ENCODE data around the gene ATF4.

DNA sequence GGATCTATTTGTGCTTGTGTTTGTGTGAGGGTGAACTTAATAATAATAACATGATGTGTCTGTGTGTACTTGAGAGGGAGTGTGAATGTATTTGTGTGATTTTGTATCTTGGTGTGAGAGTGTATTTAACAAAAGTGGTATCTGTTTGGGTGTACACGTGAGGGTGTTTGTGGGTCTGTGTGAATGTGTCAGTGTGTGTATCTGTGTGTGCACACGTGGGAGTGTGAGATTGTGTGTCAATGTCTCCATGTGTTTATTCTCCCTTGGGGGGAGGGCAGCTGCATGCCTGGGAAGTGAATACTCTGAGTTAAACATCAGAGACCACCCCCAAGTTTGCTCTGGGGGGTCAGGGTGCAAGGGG lies 27.2 kb downstream of the ATF4 start:
- TF ChIP-seq, protein P1, sequence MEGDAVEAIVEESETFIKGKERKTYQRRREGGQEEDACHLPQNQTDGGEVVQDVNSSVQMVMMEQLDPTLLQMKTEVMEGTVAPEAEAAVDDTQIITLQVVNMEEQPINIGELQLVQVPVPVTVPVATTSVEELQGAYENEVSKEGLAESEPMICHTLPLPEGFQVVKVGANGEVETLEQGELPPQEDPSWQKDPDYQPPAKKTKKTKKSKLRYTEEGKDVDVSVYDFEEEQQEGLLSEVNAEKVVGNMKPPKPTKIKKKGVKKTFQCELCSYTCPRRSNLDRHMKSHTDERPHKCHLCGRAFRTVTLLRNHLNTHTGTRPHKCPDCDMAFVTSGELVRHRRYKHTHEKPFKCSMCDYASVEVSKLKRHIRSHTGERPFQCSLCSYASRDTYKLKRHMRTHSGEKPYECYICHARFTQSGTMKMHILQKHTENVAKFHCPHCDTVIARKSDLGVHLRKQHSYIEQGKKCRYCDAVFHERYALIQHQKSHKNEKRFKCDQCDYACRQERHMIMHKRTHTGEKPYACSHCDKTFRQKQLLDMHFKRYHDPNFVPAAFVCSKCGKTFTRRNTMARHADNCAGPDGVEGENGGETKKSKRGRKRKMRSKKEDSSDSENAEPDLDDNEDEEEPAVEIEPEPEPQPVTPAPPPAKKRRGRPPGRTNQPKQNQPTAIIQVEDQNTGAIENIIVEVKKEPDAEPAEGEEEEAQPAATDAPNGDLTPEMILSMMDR (IDR thresholded peaks at IDR 0.05) = no peak
- no peak for TF ChIP-seq POLR2A (IDR thresholded peaks at IDR 0.05)
